DMS114 treated with DMSO at 0.1 percent for 48 hours (cell line): ENCODE measurements around the gene METTL26.

Experiments used
- DNase-seq: peaks from one replicate; lab custom pipeline; 2025; ENCODE audit not compliant: unreplicated experiment; lab: John Stamatoyannopoulos, UW

Gene METTL26

GRCh38 chr16:638836-639235 lies 2.7 kb upstream of the METTL26 start:
- no peak for DNase-seq

- no peak for DNase-seq
These were observed 2.0 kb upstream of the METTL26 start for GRCh38 chr16:638034-638543.

- DNase-seq, result no peak
These were observed 1.2 kb upstream of the METTL26 start for GRCh38 chr16:637081-638018.

GRCh38 chr16:635573-636205 lies 416 bp downstream of the METTL26 start:
- DNase-seq, result no peak

- DNase-seq, result no peak
These were observed 1.1 kb downstream of the METTL26 start for GRCh38 chr16:634996-635395.

GRCh38 chr16:634051-634670 lies 1.9 kb downstream of the METTL26 start:
- no peak for DNase-seq

GRCh38 chr16:633336-634050 lies 2.6 kb downstream of the METTL26 start:
- no peak for DNase-seq

- DNase-seq, result no peak
These were observed 3.4 kb downstream of the METTL26 start for GRCh38 chr16:632486-633335.

- DNase-seq, result no peak
These were observed 4.2 kb downstream of the METTL26 start for GRCh38 chr16:631808-632358.

- no peak for DNase-seq
These were observed 5.2 kb downstream of the METTL26 start, which contains the start of gene WFIKKN1 for GRCh38 chr16:630815-631405. TSS of gene WFIKKN1 (plus strand) at chr16:630985. CDS start at chr16:631254, 269 bp downstream.

- no peak for DNase-seq
These were observed 5.8 kb downstream of the METTL26 start for GRCh38 chr16:630249-630814.

- DNase-seq, result no peak
These were observed 6.3 kb downstream of the METTL26 start for GRCh38 chr16:629833-630248.

GRCh38 chr16:629185-629832 lies 6.8 kb downstream of the METTL26 start:
- DNase-seq, result no peak

- DNase-seq, result no peak
These were observed 7.6 kb downstream of the METTL26 start for GRCh38 chr16:628321-629061.

- DNase-seq, result no peak
These were observed 8.5 kb downstream of the METTL26 start for GRCh38 chr16:627454-628239.

GRCh38 chr16:626787-627453 lies 9.2 kb downstream of the METTL26 start:
- DNase-seq, result no peak
